ENCODE measurements around the gene CCDC136. TPM values are rescaled to one million over a fixed set of nuclear protein-coding genes. Genes with fewer than 3 reads are reported as not detected.

CCDC136 gene
- total and polyA plus RNA-seq, 2 experiments from 2014 or later, result 27.1 to 55.7 TPM

DNA sequence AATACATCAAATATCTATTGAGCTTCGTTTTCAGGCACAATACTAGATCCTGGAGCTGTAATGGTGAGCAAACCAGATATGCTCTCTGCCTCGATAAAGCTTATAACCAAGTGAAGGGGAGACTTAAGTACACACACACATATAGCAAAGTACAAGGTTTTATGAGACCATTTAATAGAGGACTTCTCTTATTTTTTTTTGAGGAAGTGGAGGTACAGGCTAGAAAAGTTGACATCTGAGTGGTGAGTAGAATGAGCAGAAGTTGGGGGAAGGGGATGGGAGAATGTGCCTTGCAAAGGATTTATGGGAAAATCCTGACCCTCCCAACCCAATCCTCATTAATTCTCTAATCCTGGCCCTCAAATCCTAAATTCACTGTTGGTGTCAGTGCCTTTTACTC, 7.7 kb downstream of the CCDC136 start:
- Histone ChIP-seq H3F3A (replicated peaks; ENCODE audit: low read depth) (peaks cover 6% of the 10 kb centered on the region; the same call in 1 of the 2 replicates), H3K4me3 (no peak overlapping the region), H3K4me1 (ENCODE audit: insufficient read depth) (peaks cover 8% of the 10 kb centered on the region; the same call in 1 of the 2 replicates), H3K4me2 (no peak overlapping the region), H3K27me3 (ENCODE audit: insufficient read depth) (no peaks in the 10 kb centered on the region), H3K79me2 (replicated peaks; ENCODE audit: insufficient read depth) (no peaks in the 10 kb centered on the region), H3K9me2 (ENCODE audit: insufficient read depth) (no peaks in the 10 kb centered on the region), H2AFZ (no peak overlapping the region), H3K27ac (ENCODE audit: low read depth) (no peak overlapping the region), H4K20me1 (replicated peaks; ENCODE audit: insufficient read depth) (peaks cover 4% of the 10 kb centered on the region; the same call in 1 of the 2 replicates), H3K36me3 (ENCODE audit: insufficient read depth) (peaks cover 25% of the 10 kb centered on the region; the same call in 1 of the 2 replicates)
- ATAC-seq (no peak), DNase-seq (ENCODE audit: low spot score) (no peak)
- Mint-ChIP-seq H3K4me3 (no peak overlapping the region), H3K36me3 (ENCODE audit: low read depth) (peaks cover 44% of the 10 kb centered on the region), H3K27me3 (ENCODE audit: insufficient read depth, low read depth, poor library complexity) (no peaks in the 10 kb centered on the region), H3K27ac (no peak overlapping the region), H3K9me3 (no peaks in the 10 kb centered on the region), H3K4me1 (peaks cover 24% of the 10 kb centered on the region)
- TF ChIP-seq EZH2 (IDR thresholded peaks at IDR 0.05; ENCODE audit: low read depth, unreplicated experiment) (no peak), ZNF114 (CRISPR knock-in tag; IDR thresholded peaks at IDR 0.05) (no peak), ZNF462 (CRISPR knock-in tag; IDR thresholded peaks at IDR 0.05) (no peak), STAT1 (IDR thresholded peaks at IDR 0.05; ENCODE audit: unreplicated experiment) (no peak), EZH2phosphoT487 (IDR thresholded peaks at IDR 0.05; ENCODE audit: unreplicated experiment) (no peak), POLR2AphosphoS5 (IDR thresholded peaks at IDR 0.05; ENCODE audit: low read depth) (no peak), CREB1 (CRISPR knock-in tag; IDR thresholded peaks at IDR 0.05; ENCODE audit: low read depth) (no peak), ETS1 (IDR thresholded peaks at IDR 0.05) (no peak), REST (IDR thresholded peaks at IDR 0.05; ENCODE audit: unreplicated experiment) (no peak), ZNF331 (CRISPR knock-in tag; IDR thresholded peaks at IDR 0.05; ENCODE audit: low read depth) (no peak), NANOG (IDR thresholded peaks at IDR 0.05; ENCODE audit: borderline replicate concordance) (no peak), JUNB (IDR thresholded peaks at IDR 0.05; ENCODE audit: unreplicated experiment) (no peak), CTCF (conservative IDR thresholded peaks at IDR 0.05; ENCODE audit: low read depth in 2 of 2) (no peak)

All from GM23338 (cell line).